Measurements from ENCODE around the gene NTM.

NTM gene

GRCh38 chr11:131850507-131850906 is 480.1 kb downstream of the NTM start:
- no peak for DNase-seq

DNA sequence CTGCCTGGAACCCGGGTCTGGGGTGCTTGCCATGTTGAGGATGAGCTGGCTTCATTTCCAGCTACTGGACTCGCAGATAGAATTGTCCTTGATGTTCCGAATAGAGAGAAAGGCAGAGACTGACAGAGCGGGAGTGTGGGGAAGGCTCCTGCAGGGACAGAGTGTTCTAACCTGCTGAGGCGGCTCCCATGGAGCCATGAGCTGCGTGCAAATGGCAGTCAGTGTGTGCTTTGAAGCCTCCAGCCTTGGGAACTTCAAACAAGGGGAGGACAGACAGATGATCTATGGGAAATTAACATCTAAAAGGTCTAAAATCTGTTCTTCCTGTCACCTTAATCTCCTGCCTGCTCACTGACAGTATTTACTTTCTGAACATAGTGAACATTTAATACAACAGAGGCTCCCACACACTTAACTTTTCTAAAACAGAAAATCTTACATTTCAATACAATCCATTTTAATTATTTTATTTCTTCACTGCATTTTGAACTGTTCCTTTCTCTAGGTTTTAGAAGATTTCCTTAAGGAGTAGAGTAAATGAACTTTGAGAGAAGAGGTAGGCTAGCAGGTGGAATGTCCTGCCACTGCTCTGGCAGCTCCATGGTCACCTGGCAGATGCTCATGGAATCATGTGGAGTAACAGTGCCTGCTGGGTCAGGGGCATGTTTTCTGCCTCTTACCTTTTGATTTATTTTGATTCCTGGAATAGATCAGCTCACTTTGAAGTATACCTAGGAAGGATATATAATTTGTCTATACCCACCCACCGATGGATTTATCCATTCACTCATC is 481.7 kb downstream of the NTM start:
- DNase-seq = no peak

DNA sequence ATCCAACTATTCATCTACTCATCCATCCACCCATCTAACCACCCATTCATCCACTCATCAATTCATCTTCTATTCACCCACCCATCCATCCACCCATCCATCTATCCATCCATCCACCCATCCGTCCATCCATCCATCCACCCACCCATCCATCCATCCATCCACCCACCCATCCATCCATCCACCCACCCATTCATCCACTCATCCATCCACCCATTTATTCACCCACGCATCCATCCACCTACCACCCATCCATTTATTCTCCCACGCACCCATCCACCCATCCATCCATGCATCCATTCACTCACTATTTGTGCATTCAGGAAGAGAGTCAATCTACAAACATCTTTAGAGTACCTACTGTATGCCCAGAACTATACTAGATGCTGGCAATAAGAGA is 482.3 kb downstream of the NTM start:
- DNase-seq = no peak

- no peak for DNase-seq
Measured at GRCh38 chr11:131854391-131854790, 484.0 kb downstream of the NTM start.

DNA sequence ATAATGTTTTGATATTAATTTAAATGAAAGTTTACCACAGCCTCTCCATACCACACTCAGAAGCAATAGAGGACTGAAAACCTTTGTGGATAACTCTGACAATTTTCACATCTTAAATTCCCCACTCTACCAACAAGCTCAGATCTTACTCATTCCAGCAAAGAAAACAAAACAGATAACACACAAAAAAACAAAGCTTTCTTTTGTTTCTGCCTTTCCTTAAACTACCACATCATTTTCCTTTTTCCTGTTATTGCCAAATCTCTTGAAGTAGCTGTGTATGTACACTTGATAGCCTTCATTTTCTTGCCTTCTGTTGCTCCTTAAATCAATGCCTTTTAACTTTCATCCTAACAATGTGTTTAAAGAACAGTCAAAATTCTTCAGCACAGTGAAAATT is 484.9 kb downstream of the NTM start:
- no peak for DNase-seq

GRCh38 chr11:131857246-131857645 is 486.8 kb downstream of the NTM start:
- DNase-seq = no peak

DNA sequence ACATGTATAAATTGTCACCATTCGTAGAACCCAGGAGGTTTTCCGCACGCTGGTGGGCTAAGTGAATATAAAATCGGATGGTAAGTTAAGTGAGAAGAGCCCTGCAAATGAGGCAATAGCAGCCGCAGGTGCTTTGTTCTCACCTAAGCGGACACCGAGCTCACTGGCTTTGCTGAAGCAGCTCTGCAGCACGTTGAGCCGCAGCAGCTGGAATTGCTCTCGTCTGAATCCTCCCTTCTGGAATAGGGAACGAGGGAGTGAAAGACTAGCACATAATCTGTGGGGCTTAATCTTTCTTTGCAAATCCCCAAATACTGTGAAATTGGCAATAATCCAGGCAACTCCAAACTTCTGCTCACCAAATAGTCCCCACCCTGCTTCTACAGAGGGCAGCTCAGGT is 488.1 kb downstream of the NTM start:
- no peak for DNase-seq

DNA sequence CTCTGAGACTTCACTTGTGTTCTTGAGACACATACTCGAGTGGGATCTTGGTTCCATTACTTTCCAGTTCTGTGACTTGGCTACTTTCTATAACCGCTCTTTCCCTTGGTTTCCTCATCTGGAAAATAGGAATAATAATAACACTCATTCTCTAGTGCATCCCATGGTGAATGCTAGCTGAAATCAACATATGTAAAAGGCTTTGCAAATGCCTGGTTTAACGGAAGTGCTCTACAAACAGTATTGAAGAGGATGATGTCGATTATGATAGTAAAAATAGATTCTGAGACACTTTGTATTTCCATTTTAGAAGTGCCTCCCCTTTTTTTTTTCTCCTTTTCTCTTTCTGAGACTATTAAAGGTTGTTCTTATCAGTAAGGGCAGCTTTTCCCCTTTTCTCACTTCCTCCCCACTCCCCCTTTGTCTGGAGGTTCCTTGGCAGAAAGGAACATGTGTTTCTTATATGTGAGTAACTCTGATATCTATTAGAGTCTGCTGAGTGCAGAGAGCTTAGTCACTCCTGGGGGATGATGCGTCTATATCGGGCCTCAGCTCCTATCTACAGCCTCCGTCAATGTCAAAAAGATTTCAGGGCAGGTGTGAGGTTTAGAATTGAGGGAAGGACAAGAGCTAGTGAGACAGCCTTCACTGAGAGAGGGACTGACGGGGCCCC is 489.3 kb downstream of the NTM start:
- no peak for DNase-seq

- no peak for DNase-seq
Measured at GRCh38 chr11:131864228-131864627, 493.8 kb downstream of the NTM start.

- no peak for DNase-seq
Measured at GRCh38 chr11:131865860-131866259, 495.4 kb downstream of the NTM start.

GRCh38 chr11:131866535-131867400 is 496.4 kb downstream of the NTM start:
- DNase-seq = no peak

- DNase-seq = no peak
Measured at GRCh38 chr11:131867457-131868257, 497.2 kb downstream of the NTM start.

GRCh38 chr11:131868629-131869507 is 498.5 kb downstream of the NTM start:
- DNase-seq = no peak

- no peak for DNase-seq
Measured at GRCh38 chr11:131870305-131870704, 499.9 kb downstream of the NTM start.

- no peak for DNase-seq
Measured at GRCh38 chr11:131871006-131871405, 500.6 kb downstream of the NTM start.

- no peak for DNase-seq
Measured at GRCh38 chr11:131874070-131874469, 503.7 kb downstream of the NTM start.

DNA sequence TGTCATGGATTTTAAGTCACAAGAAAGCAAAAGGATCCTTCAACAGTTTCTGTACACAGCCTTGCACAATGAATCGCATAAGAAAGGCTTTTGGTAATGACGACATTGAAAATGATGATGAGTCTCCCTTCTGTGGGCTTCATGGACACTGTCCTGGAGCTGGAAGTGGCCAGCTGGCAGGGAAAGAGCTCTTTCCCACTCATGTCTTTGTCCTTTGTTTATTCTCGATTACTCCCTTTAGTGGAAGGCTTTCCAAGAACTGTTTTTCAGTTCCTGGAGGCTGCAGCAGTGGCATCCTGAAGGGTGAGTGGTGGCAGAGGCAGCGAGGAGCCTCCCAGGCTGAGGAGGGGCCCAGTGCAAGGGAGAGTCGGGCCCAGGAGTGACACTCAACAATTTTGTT is 505.2 kb downstream of the NTM start:
- no peak for DNase-seq

GRCh38 chr11:131877246-131877942 is 507.0 kb downstream of the NTM start:
- no peak for DNase-seq

DNA sequence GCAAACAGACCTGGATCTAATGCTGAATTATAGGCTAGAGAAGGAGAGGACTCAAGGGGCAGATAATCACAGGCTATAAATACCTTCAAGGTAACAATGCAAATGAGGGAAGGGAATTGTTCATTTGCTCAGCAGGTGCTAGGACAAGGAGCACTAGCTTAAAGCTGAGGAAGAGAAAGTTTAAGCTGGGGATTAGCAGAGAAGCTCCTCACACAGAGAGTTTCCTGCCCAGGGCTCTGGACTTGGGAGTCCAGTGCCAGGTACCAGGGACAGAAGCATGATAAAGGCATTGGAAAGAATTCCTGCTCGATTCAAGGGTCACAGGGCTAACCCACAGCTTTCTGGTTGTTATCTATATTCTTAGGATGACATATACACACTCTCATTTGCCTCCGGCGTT is 509.9 kb downstream of the NTM start:
- no peak for DNase-seq

- no peak for DNase-seq
Measured at GRCh38 chr11:131880976-131881375, 510.6 kb downstream of the NTM start.

GRCh38 chr11:131883332-131883731 is 512.9 kb downstream of the NTM start:
- no peak for DNase-seq

Measured in DMS 273 treated with DMSO at 0.1 percent for 48 hours (cell line).